ENCODE results near the gene UBASH3A. TPM values are rescaled to one million over a fixed set of nuclear protein-coding genes. Genes with fewer than 3 reads are reported as not detected.

The UBASH3A gene
- total RNA-seq, 1 donor = not detected

DNA sequence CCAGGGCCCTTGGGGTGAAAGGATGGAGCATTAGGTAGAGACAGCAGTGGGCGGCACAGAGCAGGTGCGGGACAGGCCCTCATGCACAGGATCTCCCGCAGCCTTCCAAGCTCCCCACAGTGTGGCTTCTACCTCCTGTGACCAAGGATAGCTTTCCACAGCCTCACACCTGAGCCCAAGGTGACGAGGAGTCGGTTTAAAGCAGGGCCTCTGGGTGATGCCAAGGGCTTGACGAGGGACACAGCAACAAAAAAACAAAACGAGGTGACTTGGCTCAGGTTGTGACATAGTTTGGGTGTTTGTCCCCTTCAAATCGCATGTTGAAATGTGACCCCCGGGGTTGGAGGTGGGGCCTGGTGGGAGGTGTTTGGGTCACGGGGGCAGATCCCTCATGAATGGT is 77.0 kb downstream of the UBASH3A start:
- no peak overlapping the region for H3K4me3 ChIP-seq (ENCODE audit: low read depth, low read length)
- DNase-seq (ENCODE audit: low read depth) = no peak
- TF ChIP-seq, protein P1, sequence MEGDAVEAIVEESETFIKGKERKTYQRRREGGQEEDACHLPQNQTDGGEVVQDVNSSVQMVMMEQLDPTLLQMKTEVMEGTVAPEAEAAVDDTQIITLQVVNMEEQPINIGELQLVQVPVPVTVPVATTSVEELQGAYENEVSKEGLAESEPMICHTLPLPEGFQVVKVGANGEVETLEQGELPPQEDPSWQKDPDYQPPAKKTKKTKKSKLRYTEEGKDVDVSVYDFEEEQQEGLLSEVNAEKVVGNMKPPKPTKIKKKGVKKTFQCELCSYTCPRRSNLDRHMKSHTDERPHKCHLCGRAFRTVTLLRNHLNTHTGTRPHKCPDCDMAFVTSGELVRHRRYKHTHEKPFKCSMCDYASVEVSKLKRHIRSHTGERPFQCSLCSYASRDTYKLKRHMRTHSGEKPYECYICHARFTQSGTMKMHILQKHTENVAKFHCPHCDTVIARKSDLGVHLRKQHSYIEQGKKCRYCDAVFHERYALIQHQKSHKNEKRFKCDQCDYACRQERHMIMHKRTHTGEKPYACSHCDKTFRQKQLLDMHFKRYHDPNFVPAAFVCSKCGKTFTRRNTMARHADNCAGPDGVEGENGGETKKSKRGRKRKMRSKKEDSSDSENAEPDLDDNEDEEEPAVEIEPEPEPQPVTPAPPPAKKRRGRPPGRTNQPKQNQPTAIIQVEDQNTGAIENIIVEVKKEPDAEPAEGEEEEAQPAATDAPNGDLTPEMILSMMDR (IDR thresholded peaks at IDR 0.05; ENCODE audit: insufficient read depth, low read length) = no peak

DNA sequence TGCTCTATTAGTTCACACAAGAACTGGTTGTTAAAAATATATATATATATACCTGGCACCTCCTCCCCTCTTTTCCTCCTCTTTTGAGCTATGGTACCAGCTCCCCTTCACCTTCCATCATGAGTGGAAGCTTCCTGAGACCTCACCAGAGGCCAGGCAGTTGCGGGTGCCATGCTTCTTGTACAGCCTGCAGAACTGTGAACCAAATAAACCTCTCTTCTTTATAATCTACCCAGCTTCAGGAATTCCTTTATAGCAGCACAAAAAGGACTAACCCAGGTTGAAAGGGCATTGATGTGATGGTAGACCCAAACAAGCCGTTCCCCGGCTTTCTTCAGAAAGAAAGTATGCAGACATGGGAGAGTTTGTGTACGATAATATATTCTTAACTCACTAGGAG is 77.5 kb downstream of the UBASH3A start:
- H3K4me3 ChIP-seq (ENCODE audit: low read depth, low read length) = no peak overlapping the region
- TF ChIP-seq, protein P1 (IDR thresholded peaks at IDR 0.05; ENCODE audit: insufficient read depth, low read length) = no peak
- DNase-seq (ENCODE audit: low read depth) = no peak

DNA sequence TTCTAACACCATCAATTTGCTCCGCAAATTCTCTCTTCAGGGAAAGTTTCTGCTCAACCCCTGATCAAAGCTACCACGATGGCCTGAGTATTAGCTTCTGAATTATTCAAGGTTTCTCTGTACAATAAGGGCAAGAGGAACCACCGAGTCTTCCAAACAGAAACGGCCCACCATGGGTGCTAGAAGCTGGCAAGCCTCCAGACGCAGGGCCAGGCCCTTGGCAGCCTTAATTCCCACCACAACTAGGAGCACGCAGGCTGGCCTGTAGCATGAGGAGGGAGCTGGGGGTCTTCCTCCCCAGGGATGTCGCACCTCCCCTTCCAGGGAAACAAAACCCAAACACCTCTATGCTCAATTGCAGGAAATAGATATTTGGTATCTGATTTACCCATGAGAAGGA is 81.3 kb downstream of the UBASH3A start:
- H3K4me3 ChIP-seq (ENCODE audit: low read depth, low read length) = no peak overlapping the region
- TF ChIP-seq, protein P1 (IDR thresholded peaks at IDR 0.05; ENCODE audit: insufficient read depth, low read length) = no peak
- DNase-seq (ENCODE audit: low read depth) = no peak

DNA sequence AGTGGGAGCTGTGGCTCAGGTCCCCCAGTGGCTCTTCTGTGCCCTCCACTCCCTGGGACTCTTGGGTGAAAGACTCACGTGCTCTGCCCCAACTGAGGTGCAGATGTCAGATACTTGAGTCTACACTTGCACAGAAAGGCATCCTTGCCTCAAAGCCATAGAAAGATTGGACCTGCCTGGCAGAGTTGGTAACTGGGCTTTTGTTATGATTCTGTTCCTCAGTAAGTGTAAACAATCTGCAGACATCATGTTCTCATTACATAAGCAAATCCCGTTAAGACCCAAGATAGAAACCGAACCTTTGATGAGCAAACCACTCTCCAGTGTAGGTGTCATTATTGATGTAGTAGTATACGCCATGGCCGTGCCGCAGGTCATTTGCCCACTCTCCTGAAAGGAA is 82.4 kb downstream of the UBASH3A start:
- H3K4me3 ChIP-seq (ENCODE audit: low read depth, low read length) = no peak overlapping the region
- DNase-seq (ENCODE audit: low read depth) = no peak
- TF ChIP-seq, protein P1 (IDR thresholded peaks at IDR 0.05; ENCODE audit: insufficient read depth, low read length) = no peak

DNA sequence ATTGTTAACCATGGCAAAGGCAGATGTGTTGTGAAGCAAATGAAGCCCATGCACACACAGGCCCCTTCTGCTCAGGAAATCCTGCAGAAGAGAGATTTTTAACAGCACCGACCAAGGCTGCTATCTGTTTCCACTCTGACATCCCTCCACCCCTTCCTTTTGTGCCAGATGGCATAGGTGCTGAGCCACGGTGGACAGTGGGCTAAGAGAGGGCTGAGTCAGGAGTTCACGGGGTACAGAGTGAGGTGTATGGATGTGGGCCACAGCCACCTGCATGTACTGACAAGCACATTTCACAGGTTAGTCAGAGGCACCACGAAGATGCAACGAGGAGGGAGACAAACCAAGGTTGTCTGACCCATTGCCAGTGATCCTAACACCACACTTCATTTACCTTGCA is 82.8 kb downstream of the UBASH3A start:
- no peak for DNase-seq (ENCODE audit: low read depth)
- TF ChIP-seq, protein P1 (IDR thresholded peaks at IDR 0.05; ENCODE audit: insufficient read depth, low read length) = no peak
- H3K4me3 ChIP-seq (ENCODE audit: low read depth, low read length) = no peak overlapping the region

DNA sequence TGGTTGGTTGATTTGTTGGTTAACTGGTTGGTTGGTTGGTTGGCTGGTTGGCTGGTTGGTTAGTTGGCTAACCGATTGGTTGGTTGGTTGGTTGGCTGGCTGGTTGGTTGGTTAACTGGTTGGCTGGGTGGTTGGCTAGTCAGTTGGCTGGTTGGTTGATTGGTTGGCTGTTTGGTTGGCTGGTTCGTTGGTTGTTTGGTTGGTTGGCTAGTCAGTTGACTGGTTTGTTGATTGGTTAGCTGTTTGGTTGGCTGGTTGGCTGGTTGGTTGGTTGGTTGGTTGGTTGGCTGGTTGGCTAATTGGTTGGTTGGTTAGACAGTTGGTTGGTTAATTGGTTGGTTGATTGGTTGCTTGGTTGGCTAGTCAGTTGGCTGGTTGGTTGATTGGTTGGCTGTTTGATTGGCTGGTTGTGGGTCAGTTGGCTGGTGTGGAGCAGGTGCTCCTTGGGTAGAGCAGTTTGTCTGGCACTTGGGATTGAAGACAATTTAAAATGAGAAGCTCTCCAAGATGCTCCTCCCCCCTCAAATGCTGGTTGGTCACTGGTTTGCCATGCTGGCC is 85.4 kb downstream of the UBASH3A start:
- no peak for DNase-seq (ENCODE audit: low read depth)
- H3K4me3 ChIP-seq (ENCODE audit: low read depth, low read length) = no peak overlapping the region
- TF ChIP-seq, protein P1 (IDR thresholded peaks at IDR 0.05; ENCODE audit: insufficient read depth, low read length) = no peak

DNA sequence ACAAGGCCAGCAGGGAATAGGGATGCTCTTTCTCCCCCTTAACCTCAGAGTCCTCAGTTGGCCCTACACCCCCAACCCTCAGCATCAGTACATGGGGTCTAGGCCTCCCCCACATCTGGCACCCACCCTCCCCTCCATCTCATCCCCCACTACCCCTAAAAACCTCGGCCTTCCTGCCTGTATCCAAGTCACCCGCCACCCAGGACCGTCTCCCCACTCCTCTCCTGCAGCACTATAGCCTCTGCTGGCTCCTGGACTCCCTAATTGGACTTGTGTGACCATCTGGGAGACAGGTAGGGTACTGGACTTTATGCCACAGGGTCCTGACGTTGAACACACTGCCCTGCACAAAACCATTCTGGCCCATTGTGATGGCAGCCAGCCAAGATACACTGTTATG is 86.3 kb downstream of the UBASH3A start:
- DNase-seq (ENCODE audit: low read depth) = no peak
- H3K4me3 ChIP-seq (ENCODE audit: low read depth, low read length) = no peak overlapping the region
- TF ChIP-seq, protein P1 (IDR thresholded peaks at IDR 0.05; ENCODE audit: insufficient read depth, low read length) = no peak

All from fibroblast of the aortic adventitia (primary cell).